Measurements from ENCODE around the gene CDKN2AIP.

Gene CDKN2AIP

GRCh38 chr4:183444214-183445096 lies at the start of gene CDKN2AIP:
TSS of gene CDKN2AIP (plus strand) at chr4:183444636. CDS start at chr4:183444798, 162 bp downstream.
- Mint-ChIP-seq H3K9me3 (no peaks in the 10 kb centered on the region), H3K4me1 (peaks cover 50% of the 10 kb centered on the region), H3K36me3 (ENCODE audit: low read depth) (peaks cover 40% of the 10 kb centered on the region), H3K27ac (peak within 1 kb of the TSS; percentile 95), H3K27me3 (no peaks in the 10 kb centered on the region), H3K4me3 (peak within 1 kb of the TSS; percentile 96)
- DNase-seq (peak; percentile 95), ATAC-seq (peak; percentile 91)

GRCh38 chr4:183395395-183395794 lies 49.0 kb upstream of the CDKN2AIP start:
- Mint-ChIP-seq H3K27ac (no peak overlapping the region), H3K36me3 (ENCODE audit: low read depth) (no peaks in the 10 kb centered on the region), H3K9me3 (no peaks in the 10 kb centered on the region), H3K4me1 (peaks cover 31% of the 10 kb centered on the region), H3K27me3 (peaks cover 13% of the 10 kb centered on the region), H3K4me3 (no peak overlapping the region)
- ATAC-seq: no peak
- no peak for DNase-seq

- DNase-seq: no peak
- Mint-ChIP-seq H3K9me3 (no peaks in the 10 kb centered on the region), H3K27ac (no peak overlapping the region), H3K4me1 (peaks cover 31% of the 10 kb centered on the region), H3K36me3 (ENCODE audit: low read depth) (no peaks in the 10 kb centered on the region), H3K4me3 (no peak overlapping the region), H3K27me3 (peaks cover 14% of the 10 kb centered on the region)
- ATAC-seq: no peak
Observed at GRCh38 chr4:183396227-183396637, 48.2 kb upstream of the CDKN2AIP start.

GRCh38 chr4:183397741-183398297 lies 46.6 kb upstream of the CDKN2AIP start:
- H3K9me3 Mint-ChIP-seq: no peaks in the 10 kb centered on the region
- ATAC-seq: no peak
- H3K36me3 Mint-ChIP-seq (ENCODE audit: low read depth): no peaks in the 10 kb centered on the region
- H3K4me1 Mint-ChIP-seq: peaks cover 36% of the 10 kb centered on the region
- peaks cover 11% of the 10 kb centered on the region for H3K27me3 Mint-ChIP-seq
- H3K4me3 Mint-ChIP-seq: peak overlapping the region; percentile 79
- no peak for DNase-seq
- H3K27ac Mint-ChIP-seq: peak overlapping the region; percentile 66

GRCh38 chr4:183398298-183399125 lies 45.9 kb upstream of the CDKN2AIP start:
- H3K27me3 Mint-ChIP-seq: peaks cover 10% of the 10 kb centered on the region
- peak; percentile 67 for ATAC-seq
- peak overlapping the region; percentile 79 for H3K4me3 Mint-ChIP-seq
- H3K4me1 Mint-ChIP-seq: peaks cover 40% of the 10 kb centered on the region
- H3K9me3 Mint-ChIP-seq: no peaks in the 10 kb centered on the region
- peak overlapping the region; percentile 83 for H3K27ac Mint-ChIP-seq
- peak; percentile 77 for DNase-seq
- no peaks in the 10 kb centered on the region for H3K36me3 Mint-ChIP-seq (ENCODE audit: low read depth)

- no peak for ATAC-seq
- peaks cover 42% of the 10 kb centered on the region for H3K4me1 Mint-ChIP-seq
- H3K9me3 Mint-ChIP-seq: no peaks in the 10 kb centered on the region
- H3K36me3 Mint-ChIP-seq (ENCODE audit: low read depth): no peaks in the 10 kb centered on the region
- no peak for DNase-seq
- peak overlapping the region; percentile 1 for H3K4me3 Mint-ChIP-seq
- no peak overlapping the region for H3K27ac Mint-ChIP-seq
- H3K27me3 Mint-ChIP-seq: peaks cover 9% of the 10 kb centered on the region
Observed at GRCh38 chr4:183399126-183399522, 45.3 kb upstream of the CDKN2AIP start.

GRCh38 chr4:183399616-183400015 lies 44.8 kb upstream of the CDKN2AIP start:
- Mint-ChIP-seq H3K9me3 (no peaks in the 10 kb centered on the region), H3K27me3 (peaks cover 9% of the 10 kb centered on the region), H3K4me1 (peaks cover 42% of the 10 kb centered on the region), H3K4me3 (no peak overlapping the region), H3K27ac (no peak overlapping the region), H3K36me3 (ENCODE audit: low read depth) (no peaks in the 10 kb centered on the region)
- no peak for DNase-seq
- no peak for ATAC-seq

GRCh38 chr4:183400035-183400434 lies 44.4 kb upstream of the CDKN2AIP start:
- Mint-ChIP-seq H3K36me3 (ENCODE audit: low read depth) (no peaks in the 10 kb centered on the region), H3K4me3 (no peak overlapping the region), H3K4me1 (peaks cover 42% of the 10 kb centered on the region), H3K9me3 (no peaks in the 10 kb centered on the region), H3K27me3 (peaks cover 9% of the 10 kb centered on the region), H3K27ac (no peak overlapping the region)
- DNase-seq (no peak), ATAC-seq (no peak)

GRCh38 chr4:183401473-183401872 lies 43.0 kb upstream of the CDKN2AIP start:
- no peaks in the 10 kb centered on the region for H3K36me3 Mint-ChIP-seq (ENCODE audit: low read depth)
- H3K4me1 Mint-ChIP-seq: peaks cover 36% of the 10 kb centered on the region
- peaks cover 9% of the 10 kb centered on the region for H3K27me3 Mint-ChIP-seq
- H3K9me3 Mint-ChIP-seq: no peaks in the 10 kb centered on the region
- no peak for DNase-seq
- H3K4me3 Mint-ChIP-seq: no peak overlapping the region
- no peak overlapping the region for H3K27ac Mint-ChIP-seq
- no peak for ATAC-seq

GRCh38 chr4:183402771-183403170 lies 41.7 kb upstream of the CDKN2AIP start:
- peaks cover 30% of the 10 kb centered on the region for H3K4me1 Mint-ChIP-seq
- H3K4me3 Mint-ChIP-seq: no peak overlapping the region
- no peaks in the 10 kb centered on the region for H3K36me3 Mint-ChIP-seq (ENCODE audit: low read depth)
- H3K27me3 Mint-ChIP-seq: peaks cover 7% of the 10 kb centered on the region
- DNase-seq (peak; percentile 23), ATAC-seq (peak; percentile 45)
- no peaks in the 10 kb centered on the region for H3K9me3 Mint-ChIP-seq
- peak overlapping the region; percentile 81 for H3K27ac Mint-ChIP-seq

GRCh38 chr4:183403486-183403885 lies 41.0 kb upstream of the CDKN2AIP start:
- no peak for ATAC-seq

GRCh38 chr4:183403961-183404360 lies 40.5 kb upstream of the CDKN2AIP start:
- Mint-ChIP-seq H3K9me3 (no peaks in the 10 kb centered on the region), H3K27me3 (peaks cover 7% of the 10 kb centered on the region), H3K4me1 (peaks cover 26% of the 10 kb centered on the region), H3K27ac (no peak overlapping the region), H3K4me3 (no peak overlapping the region), H3K36me3 (ENCODE audit: low read depth) (no peaks in the 10 kb centered on the region)
- ATAC-seq (no peak), DNase-seq (no peak)

More at GRCh38 chr4:183403486-183403885, 41.0 kb upstream of the CDKN2AIP start:
- H3K4me3 Mint-ChIP-seq: no peak overlapping the region
- no peaks in the 10 kb centered on the region for H3K9me3 Mint-ChIP-seq
- DNase-seq: no peak
- H3K27ac Mint-ChIP-seq: no peak overlapping the region
- H3K27me3 Mint-ChIP-seq: peaks cover 7% of the 10 kb centered on the region
- H3K36me3 Mint-ChIP-seq (ENCODE audit: low read depth): no peaks in the 10 kb centered on the region
- H3K4me1 Mint-ChIP-seq: peaks cover 29% of the 10 kb centered on the region

GRCh38 chr4:183405303-183405702 lies 39.1 kb upstream of the CDKN2AIP start:
- Mint-ChIP-seq H3K27ac (no peak overlapping the region), H3K27me3 (peaks cover 4% of the 10 kb centered on the region), H3K9me3 (no peaks in the 10 kb centered on the region), H3K36me3 (ENCODE audit: low read depth) (no peaks in the 10 kb centered on the region), H3K4me1 (peaks cover 22% of the 10 kb centered on the region), H3K4me3 (no peak overlapping the region)
- no peak for ATAC-seq
- DNase-seq: no peak

GRCh38 chr4:183407128-183407585 lies 37.3 kb upstream of the CDKN2AIP start:
- Mint-ChIP-seq H3K4me1 (peaks cover 18% of the 10 kb centered on the region), H3K36me3 (ENCODE audit: low read depth) (no peaks in the 10 kb centered on the region), H3K9me3 (no peaks in the 10 kb centered on the region), H3K4me3 (peak overlapping the region; percentile 80), H3K27me3 (no peaks in the 10 kb centered on the region), H3K27ac (peak overlapping the region; percentile 85)
- ATAC-seq: peak; percentile 95
- peak; percentile 95 for DNase-seq
